ENCODE data around the gene CYP2S1. TPM values are rescaled to one million over a fixed set of nuclear protein-coding genes. Genes with fewer than 3 reads are reported as not detected.
"Not testable (repeated sequence)": the region's sequence is repeated elsewhere in the genome, so short reads cannot be mapped to it uniquely, and the experiment has no call there.

Gene CYP2S1
- total RNA-seq, 2 donors from 2014 or later = 0.13 TPM; not detected in 1

DNA sequence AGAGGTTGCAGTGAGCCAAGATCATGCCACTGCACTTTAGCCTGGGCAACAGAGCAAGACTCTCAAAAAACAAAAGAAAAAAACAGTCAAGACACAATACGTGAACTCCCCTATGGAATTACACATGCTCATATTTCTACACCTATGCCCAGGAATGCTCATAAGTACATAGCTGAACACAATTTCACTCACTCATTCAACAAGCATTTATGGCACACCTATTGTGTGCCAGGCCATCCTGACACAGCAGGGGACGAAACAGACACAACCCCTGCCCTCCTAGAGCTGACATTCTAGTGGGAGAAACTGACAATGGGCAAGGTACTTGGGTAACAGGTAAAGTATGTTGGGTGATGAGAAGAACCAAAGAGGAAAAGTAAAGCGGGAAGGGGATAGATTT is 35.5 kb downstream of the CYP2S1 start:
- H3K4me1 Mint-ChIP-seq = peaks cover 15% of the 10 kb centered on the region
- no peak overlapping the region for H3K27ac Mint-ChIP-seq
- no peaks in the 10 kb centered on the region for H3K9me3 Mint-ChIP-seq
- H3K27me3 Mint-ChIP-seq = no peaks in the 10 kb centered on the region
- H3K36me3 Mint-ChIP-seq (ENCODE audit: low read depth) = peaks cover 5% of the 10 kb centered on the region
- no peak overlapping the region for H3K4me3 Mint-ChIP-seq
- no peak for ATAC-seq (replicated peaks)

DNA sequence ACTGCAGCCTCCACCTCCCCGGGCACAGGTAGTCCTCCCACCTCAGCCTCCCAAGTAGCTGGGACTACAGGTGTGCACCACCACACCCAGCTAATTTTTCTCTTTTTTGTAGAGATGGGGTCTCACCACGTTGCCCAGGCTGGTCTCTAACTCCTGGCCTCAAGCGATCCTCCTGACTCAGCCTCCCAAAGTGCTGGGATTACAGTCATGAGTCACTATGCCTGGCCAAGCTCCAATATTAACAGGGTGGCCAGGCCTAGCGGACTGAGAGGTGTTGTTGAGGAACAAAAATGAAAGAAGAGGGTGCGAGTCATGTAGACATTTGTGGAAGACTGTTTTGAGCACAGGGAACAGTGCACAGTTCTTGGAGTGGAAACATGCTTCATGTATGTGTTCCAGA is 36.3 kb downstream of the CYP2S1 start:
- H3K27me3 Mint-ChIP-seq; H3K9me3 Mint-ChIP-seq; H3K36me3 Mint-ChIP-seq (ENCODE audit: low read depth); ATAC-seq (replicated peaks); H3K4me3 Mint-ChIP-seq; H3K27ac Mint-ChIP-seq; H3K4me1 Mint-ChIP-seq: not testable (repeated sequence)

DNA sequence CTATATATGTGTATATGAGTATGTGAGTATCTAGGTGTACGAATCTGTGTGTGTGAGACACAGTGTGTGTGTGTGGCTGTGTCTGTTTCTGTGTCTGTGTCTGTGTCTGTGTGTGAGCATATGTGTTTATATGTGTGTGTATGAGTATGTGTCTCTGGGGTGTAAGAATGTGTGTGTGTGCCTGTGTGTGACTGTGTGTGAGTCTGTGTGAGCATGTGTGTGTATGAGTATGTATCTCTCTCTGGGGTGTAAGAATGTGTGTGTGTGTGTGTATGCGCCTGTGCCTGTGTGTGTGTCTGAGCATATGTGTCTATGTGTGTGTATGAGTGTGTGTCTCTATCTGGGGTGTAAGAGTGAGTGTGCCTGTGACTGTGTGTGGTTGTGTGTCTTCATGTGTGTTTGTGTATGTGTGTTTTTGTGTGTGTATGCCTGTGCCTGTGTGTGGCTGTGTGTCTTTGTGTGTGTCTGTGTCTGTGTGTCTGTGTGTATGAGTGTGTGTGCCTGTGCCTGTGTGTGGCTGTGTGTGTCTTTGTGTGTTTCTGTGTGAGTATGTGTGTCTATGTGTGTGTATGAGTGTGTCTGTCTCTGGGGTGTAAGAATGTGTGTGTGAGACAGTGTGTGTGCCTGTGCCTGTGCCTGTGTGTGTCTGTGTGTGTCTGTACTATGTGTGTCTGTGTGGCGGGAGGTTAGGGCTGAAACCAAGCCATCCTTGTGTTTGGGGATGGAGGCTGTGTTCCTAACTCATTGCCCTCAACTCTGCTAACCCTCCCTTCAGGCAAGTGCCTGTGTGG is 37.2 kb downstream of the CYP2S1 start:
- H3K36me3 Mint-ChIP-seq (ENCODE audit: low read depth) = peaks cover 5% of the 10 kb centered on the region
- no peaks in the 10 kb centered on the region for H3K27me3 Mint-ChIP-seq
- H3K4me1 Mint-ChIP-seq = peaks cover 7% of the 10 kb centered on the region
- H3K27ac Mint-ChIP-seq = no peak overlapping the region
- ATAC-seq (replicated peaks) = no peak
- H3K9me3 Mint-ChIP-seq = no peaks in the 10 kb centered on the region
- H3K4me3 Mint-ChIP-seq = no peak overlapping the region

DNA sequence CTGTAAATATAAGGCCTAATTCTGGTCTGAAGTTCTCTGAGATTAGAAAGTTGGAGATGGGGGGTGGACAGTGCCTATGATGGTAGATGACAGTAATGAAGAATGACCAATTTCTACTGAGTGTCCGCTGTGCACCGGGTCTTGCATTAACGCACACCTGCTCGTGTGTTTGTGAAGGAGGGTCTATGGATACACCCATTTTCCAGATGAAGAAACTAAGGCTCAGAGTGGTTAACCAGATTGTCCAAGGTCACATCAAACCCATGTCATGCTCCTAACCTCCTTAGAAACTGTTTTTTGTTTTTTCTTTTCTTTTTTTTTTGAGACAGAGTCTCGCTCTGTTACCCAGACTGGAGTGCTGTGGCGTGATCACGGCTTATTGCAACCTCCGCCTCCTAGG is 39.7 kb downstream of the CYP2S1 start:
- no peaks in the 10 kb centered on the region for H3K9me3 Mint-ChIP-seq
- no peak overlapping the region for H3K4me3 Mint-ChIP-seq
- H3K4me1 Mint-ChIP-seq = no peaks in the 10 kb centered on the region
- H3K36me3 Mint-ChIP-seq (ENCODE audit: low read depth) = no peaks in the 10 kb centered on the region
- no peak for ATAC-seq (replicated peaks)
- no peaks in the 10 kb centered on the region for H3K27me3 Mint-ChIP-seq
- H3K27ac Mint-ChIP-seq = no peak overlapping the region

DNA sequence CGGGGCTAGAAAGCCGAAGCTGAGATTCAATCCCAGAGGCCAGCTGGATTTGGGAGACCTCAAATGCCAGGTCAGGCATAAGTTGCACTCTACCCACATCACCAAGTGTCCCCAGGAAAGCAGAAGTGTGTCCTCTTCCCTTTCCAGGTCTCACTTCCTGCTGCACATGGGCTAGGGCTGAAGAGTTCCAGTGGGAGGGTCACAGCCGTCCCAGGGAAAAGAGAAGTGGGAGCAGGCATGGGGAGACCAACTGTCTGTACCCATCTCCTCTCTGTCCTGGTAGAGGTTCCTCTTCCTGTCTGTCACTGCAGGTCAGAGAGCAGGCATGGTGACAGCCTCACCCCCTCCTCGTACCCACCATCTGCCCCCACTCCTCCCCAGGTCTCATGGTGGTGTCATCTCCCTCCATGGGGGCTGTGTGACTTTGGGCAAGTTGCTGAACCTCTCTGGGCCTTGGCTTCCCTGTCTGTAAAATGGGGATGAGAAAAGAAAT is 40.8 kb downstream of the CYP2S1 start:
- Mint-ChIP-seq H3K4me3 (no peak overlapping the region), H3K9me3 (no peaks in the 10 kb centered on the region), H3K36me3 (ENCODE audit: low read depth) (no peaks in the 10 kb centered on the region), H3K27me3 (peaks cover 5% of the 10 kb centered on the region), H3K4me1 (no peaks in the 10 kb centered on the region), H3K27ac (no peak overlapping the region)
- no peak for ATAC-seq (replicated peaks)

DNA sequence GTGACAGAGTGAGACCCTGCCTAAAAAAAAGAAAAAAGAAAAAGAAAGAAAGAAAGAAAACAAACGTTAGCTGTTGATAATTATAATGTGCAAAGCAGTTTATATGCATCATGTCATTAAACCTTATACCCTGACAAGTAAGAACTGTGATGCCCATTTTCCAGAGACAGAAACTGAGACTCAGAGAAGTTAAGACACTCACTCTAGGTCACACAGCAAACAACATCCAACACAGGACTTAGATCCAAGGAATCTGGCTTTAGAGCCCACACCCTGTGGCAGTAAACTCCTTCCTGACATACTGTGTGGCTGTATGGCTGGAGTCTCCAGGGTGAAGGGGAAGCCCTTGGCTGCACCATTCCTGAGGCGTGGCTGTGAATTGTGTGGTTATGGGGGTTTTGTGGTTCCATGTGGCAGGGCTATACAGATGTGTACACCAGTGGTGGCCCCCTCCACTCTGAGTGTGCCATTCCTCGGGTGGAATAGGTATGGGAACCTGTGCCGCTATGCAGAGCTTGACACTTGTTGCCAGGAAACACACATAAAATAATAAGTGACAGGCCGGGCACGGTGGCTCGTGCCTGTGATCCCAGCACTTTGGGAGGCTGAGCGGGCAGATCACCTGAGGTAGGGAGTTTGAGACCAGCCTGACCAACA is 41.6 kb downstream of the CYP2S1 start:
- H3K27ac Mint-ChIP-seq = no peak overlapping the region
- H3K27me3 Mint-ChIP-seq = peaks cover 6% of the 10 kb centered on the region
- no peaks in the 10 kb centered on the region for H3K36me3 Mint-ChIP-seq (ENCODE audit: low read depth)
- no peak overlapping the region for H3K4me3 Mint-ChIP-seq
- ATAC-seq (replicated peaks) = no peak
- H3K9me3 Mint-ChIP-seq = no peaks in the 10 kb centered on the region
- no peaks in the 10 kb centered on the region for H3K4me1 Mint-ChIP-seq

DNA sequence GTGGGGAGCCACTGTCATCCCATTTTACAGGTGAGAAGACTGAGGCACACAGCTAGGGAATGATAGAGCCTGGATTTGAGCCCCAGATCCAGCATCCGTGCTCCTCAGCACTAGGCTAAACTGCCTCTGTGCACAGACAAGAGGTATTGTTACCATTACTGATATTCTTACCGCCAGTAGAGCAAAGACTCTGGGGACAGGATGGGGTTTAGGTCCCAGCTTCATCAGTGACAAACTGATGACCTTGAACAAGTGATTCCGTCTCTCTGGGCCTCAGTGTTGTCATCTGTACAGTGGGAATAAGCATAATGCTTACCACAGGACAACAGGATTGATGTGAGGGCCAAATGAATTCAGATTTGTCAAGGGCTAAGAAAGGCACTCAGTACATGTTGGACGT is 42.5 kb downstream of the CYP2S1 start:
- ATAC-seq (replicated peaks) = no peak
- Mint-ChIP-seq H3K4me1 (no peaks in the 10 kb centered on the region), H3K27me3 (peaks cover 6% of the 10 kb centered on the region), H3K36me3 (ENCODE audit: low read depth) (no peaks in the 10 kb centered on the region), H3K9me3 (no peaks in the 10 kb centered on the region), H3K4me3 (no peak overlapping the region), H3K27ac (no peak overlapping the region)

DNA sequence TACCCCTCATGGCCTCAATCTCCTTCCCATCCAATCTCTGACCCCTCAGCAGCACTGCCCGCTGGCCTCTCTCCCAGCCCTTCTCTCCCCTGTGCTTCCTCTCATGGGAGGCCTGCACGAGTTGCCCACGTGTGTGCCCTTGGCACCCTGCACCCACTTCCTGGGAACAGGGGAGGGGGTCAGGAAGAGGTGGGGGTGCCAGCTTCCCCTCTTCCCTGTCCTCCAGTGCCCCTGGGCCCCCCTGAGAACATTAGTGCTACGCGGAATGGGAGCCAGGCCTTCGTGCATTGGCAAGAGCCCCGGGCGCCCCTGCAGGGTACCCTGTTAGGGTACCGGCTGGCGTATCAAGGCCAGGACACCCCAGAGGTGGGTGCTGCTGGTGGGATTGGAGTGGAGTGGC is 45.2 kb downstream of the CYP2S1 start:
- Mint-ChIP-seq H3K36me3 (ENCODE audit: low read depth) (no peaks in the 10 kb centered on the region), H3K4me1 (no peaks in the 10 kb centered on the region), H3K4me3 (no peak overlapping the region), H3K9me3 (no peaks in the 10 kb centered on the region), H3K27ac (no peak overlapping the region), H3K27me3 (peaks cover 6% of the 10 kb centered on the region)
- ATAC-seq (replicated peaks) = no peak

DNA sequence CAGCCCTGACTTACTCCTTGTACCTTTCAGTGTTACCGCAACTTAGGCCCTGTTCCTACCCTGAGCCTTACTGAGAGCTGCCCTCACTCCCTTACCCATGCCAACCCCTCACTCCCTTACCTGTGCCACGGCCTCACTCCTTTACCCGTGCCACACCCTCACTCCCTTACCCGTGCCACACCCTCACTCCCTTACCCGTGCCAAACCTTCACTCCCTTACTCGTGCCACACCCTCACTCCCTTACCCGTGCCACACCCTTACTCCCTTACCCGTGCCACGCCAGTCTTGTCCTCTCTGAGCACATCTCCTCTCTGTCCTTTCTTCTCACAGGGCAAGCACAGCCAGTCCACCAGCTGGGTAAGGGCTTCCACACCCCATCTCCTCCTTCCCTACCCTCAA is 46.3 kb downstream of the CYP2S1 start:
- Mint-ChIP-seq H3K36me3 (ENCODE audit: low read depth) (no peaks in the 10 kb centered on the region), H3K27ac (no peak overlapping the region), H3K9me3 (no peaks in the 10 kb centered on the region), H3K27me3 (peaks cover 6% of the 10 kb centered on the region), H3K4me1 (no peaks in the 10 kb centered on the region), H3K4me3 (no peak overlapping the region)
- ATAC-seq (replicated peaks) = no peak

DNA sequence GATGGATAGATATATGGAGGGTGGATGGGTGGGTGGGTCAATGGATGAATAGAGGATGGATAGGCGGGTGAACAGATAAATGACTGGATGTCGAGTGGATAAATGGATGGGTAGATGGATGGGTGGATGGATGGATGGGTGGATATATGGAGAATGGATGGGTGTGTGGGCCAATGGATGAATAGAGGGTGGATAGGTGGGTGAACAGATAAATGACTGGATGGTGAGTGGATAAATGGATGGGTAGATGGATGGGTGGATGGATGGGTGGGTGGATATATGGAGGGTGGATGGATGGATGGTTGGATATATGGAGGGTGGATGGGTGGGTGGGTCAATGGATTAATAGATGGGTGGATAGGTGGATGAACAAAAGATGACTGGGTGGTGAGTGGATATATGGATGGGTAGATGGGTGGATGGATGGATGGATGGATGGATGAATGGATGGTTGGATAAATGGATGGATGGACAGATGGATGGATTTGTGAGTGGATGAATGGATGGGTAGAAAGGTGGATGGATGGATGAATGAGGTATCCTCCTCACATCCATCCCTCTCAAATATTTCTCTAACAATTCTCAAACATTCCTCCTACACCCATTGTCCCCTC is 47.0 kb downstream of the CYP2S1 start:
- Mint-ChIP-seq H3K4me3 (no peak overlapping the region), H3K4me1 (no peaks in the 10 kb centered on the region)

DNA sequence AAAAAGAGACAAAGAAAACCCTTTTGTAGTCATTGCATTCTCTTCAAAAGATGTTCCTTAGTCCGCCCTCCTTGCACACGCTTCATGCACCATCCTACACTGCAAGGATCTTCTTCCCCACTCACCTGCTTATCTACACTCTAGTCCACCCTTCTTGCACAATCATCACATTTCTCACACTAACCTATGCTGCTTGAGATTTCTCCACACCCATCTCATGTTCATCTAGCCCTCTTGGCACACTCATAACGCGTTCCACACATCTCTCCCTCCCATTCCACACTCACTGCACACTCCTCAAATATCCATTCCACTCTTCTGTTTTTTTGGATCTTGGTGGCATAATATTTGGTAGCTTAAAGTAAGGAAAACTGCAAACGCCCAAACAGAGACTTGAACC is 48.8 kb downstream of the CYP2S1 start:
- Mint-ChIP-seq H3K9me3 (no peaks in the 10 kb centered on the region), H3K27ac (no peak overlapping the region), H3K36me3 (ENCODE audit: low read depth) (no peaks in the 10 kb centered on the region), H3K4me1 (no peaks in the 10 kb centered on the region), H3K27me3 (peaks cover 6% of the 10 kb centered on the region), H3K4me3 (no peak overlapping the region)
- ATAC-seq (replicated peaks) = no peak

More for the DNA sequence above, 47.0 kb downstream of the CYP2S1 start:
- peaks cover 6% of the 10 kb centered on the region for H3K27me3 Mint-ChIP-seq
- no peaks in the 10 kb centered on the region for H3K36me3 Mint-ChIP-seq (ENCODE audit: low read depth)
- no peak for ATAC-seq (replicated peaks)
- no peaks in the 10 kb centered on the region for H3K9me3 Mint-ChIP-seq
- no peak overlapping the region for H3K27ac Mint-ChIP-seq

DNA sequence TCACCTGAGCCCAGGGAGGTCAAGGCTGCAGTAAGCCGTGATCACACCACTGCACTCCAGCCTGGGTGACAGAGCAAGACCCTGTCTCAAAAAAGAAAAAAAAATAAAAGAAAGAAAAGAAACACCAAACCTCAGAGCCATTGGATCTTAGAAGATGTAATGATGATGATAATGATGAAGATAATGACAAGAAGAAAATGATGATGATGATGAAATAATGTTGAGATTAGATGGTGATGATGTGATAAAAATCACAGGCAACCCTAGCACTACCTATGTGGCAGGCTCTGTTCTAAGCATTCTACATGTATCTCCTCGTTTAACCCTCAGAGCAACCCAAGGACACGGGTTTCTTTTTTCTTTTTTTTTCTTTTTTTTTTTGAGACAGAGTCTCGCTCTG is 51.1 kb downstream of the CYP2S1 start:
- no peaks in the 10 kb centered on the region for H3K4me1 Mint-ChIP-seq
- no peak overlapping the region for H3K4me3 Mint-ChIP-seq
- no peak for ATAC-seq (replicated peaks)
- no peak overlapping the region for H3K27ac Mint-ChIP-seq
- H3K27me3 Mint-ChIP-seq = no peaks in the 10 kb centered on the region
- no peaks in the 10 kb centered on the region for H3K9me3 Mint-ChIP-seq
- no peaks in the 10 kb centered on the region for H3K36me3 Mint-ChIP-seq (ENCODE audit: low read depth)

DNA sequence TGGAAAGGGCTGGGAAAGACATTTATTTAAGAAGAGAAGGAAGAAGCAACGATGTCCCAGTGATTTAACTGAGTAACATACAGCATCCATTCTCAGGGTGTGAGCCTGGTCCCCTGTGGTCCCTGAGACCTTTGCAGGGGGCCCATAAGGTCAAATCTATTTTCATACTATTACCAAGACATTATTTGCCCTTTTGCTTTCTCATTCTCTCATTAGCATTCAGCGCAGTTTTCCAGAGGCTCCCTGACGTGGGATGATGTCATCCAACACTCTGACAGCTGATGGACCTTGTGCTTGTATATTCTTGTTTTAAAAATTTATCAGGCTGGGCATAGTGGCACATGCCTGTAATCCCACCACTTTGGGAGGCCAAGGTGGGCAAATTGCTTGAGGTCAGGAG is 52.8 kb downstream of the CYP2S1 start:
- Mint-ChIP-seq H3K9me3 (no peaks in the 10 kb centered on the region), H3K27me3 (no peaks in the 10 kb centered on the region), H3K36me3 (ENCODE audit: low read depth) (no peaks in the 10 kb centered on the region)

DNA sequence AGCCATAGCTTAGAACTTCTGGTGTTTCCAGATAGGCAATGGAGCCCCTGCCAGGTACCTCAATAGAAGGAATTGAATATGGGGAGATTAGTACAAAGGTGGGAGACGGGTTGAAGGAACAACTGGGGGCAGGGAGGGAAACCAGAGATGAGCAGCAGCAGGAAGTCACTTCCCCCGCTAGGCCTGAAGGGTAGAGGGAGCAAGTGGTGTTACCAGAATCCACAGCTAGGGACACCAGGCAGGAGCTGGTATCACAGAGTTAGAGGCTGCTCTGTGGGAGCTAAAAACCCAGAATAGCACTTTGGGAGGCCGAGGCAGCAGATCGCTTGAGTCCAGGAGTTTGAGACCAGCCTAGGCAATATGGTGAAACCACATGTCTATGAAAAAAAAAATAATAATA is 55.9 kb downstream of the CYP2S1 start:
- H3K4me3 Mint-ChIP-seq = no peak overlapping the region
- H3K4me1 Mint-ChIP-seq = no peaks in the 10 kb centered on the region
- no peaks in the 10 kb centered on the region for H3K36me3 Mint-ChIP-seq (ENCODE audit: low read depth)
- no peak for ATAC-seq (replicated peaks)
- H3K9me3 Mint-ChIP-seq = no peaks in the 10 kb centered on the region
- H3K27ac Mint-ChIP-seq = peak overlapping the region; percentile 38
- peaks cover 3% of the 10 kb centered on the region for H3K27me3 Mint-ChIP-seq

More for the DNA sequence above, 52.8 kb downstream of the CYP2S1 start:
- Mint-ChIP-seq H3K4me3 (no peak overlapping the region), H3K27ac (no peak overlapping the region), H3K4me1 (no peaks in the 10 kb centered on the region)
- no peak for ATAC-seq (replicated peaks)

Measured in activated T-helper 17 cell treated with anti-CD3 and anti-CD28 coated beads, Interleukin-2, amount 50 U/mL, for 72 hours (primary cell).